Germinal center (tissue), 1 donor: ENCODE results near the gene ANKRD6.

Source experiments
- DNase-seq: peaks from one replicate; pipeline ENCODE4 v3.0.0; 2012; ENCODE audit warnings: mixed read lengths, low spot score

The ANKRD6 gene

GRCh38 chr6:89564752-89565427, 131.9 kb downstream of the ANKRD6 start:
- no peak for DNase-seq

- no peak for DNase-seq
These were observed 133.3 kb downstream of the ANKRD6 start for GRCh38 chr6:89566008-89566800.

GRCh38 chr6:89566930-89567629, 134.1 kb downstream of the ANKRD6 start:
- no peak for DNase-seq

GRCh38 chr6:89567630-89568390, 134.9 kb downstream of the ANKRD6 start:
- no peak for DNase-seq

DNA sequence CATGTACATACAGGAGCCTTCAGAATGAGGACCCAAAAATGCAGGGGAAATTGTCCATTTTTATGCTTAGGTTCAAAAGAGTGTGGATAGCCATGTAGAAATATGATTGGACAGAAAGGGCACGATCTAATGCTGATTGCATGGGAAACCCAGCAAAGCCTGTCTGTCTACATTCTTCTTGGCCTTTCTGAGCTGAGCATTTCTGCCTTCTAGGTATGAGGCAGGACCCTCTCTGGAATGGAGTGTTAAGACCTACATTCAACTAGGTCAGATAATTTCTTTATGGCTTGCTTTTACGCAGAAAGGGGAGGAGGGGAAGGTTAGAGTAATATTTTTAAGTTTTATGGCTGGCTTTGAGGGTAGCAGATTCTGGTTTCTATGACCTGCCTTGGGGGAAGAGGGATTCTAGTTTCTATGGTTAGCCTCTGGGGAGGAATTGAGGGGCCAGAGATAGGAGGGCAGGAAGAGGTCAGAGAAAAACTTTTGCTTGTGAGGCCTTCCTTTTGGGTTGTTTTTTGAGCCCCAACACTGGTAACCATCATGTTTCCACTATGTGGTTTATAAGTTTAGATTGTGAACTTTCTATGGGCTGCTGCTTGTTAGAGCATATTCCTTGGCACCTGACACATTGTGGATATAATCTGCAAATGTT, 142.1 kb downstream of the ANKRD6 start:
- DNase-seq, result no peak

GRCh38 chr6:89575562-89575960, 142.6 kb downstream of the ANKRD6 start:
- no peak for DNase-seq

DNA sequence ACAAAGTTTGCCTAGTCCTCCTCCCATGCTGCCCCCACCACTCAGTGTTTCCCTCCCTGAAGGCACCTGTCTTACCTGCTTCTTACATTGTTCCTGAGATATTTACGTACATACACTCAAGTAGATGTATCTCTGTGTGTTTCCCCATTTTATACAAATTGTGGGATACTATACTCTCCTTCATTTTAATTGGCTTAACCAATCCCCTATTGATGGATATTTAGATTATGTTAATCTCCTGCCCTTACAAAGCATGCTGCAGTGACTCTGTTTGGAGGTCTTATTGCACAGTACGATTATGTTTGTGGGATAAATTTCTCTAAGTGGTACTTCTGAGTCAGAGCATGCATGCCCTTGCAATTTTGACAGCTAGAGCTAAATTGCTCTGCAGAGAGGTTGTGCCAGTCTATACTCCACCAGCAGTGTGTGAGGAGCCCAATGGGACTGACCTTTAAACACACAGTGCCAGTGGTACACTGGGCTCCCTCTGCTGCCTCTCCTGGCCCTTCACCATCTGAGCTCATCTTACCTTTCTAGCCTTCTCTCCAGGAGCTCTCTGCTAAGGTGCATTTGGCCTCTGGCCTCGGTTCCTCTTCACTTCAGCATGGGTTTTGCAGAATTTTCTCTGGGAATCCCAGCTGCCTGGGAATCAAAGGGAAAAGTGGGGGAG, 148.2 kb downstream of the ANKRD6 start:
- DNase-seq, result no peak

GRCh38 chr6:89581689-89582088, 148.7 kb downstream of the ANKRD6 start:
- no peak for DNase-seq

DNA sequence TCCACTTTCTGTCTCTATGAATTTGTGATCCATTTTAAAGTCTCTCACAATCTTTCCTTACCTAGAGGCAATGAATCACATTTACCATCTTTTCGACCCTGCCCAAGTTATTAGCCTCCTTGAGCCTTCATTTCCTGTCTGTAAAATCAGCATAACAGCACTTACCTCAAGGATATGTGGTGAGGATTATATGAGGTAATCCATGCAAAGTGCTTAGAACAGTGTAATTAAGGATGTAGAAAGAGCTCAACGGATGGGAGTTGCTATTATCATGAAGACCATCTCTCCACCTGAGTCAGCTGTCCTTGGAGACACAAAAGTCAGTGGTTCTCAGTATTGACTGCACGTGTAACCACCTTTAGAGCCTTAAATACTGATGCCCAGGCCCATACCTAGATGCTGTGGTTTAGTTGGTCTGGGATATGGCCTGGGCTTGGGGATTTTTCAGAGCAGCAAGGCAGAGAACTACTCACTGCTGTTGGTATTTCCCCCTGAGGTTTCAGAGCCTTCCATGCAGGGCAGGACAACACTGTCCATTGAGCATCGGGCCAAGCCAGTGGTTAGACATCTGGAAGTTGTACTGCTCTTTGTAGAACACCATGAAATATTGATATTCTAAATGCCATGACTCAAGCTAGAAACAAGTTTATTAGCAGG, 149.8 kb downstream of the ANKRD6 start:
- DNase-seq, result no peak

DNA sequence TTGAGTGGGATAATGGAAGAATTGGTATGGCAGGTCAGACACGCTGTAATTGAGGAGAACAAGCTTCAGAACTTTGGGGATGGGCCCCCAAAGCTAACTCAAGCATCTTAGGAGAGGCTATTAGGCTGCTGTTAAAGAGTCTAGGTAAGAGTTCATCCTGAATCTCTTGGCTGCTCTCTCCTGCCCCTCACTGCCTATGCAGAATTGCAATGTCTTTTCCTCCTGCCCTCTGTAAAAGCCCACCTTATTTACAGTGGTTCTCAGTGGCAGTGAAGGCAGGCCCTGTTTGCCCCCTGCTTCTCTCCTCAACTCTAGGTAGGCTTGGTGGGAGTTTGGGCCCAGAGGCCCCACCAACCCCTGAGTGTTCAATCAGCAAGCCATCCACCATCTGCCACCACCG, 150.6 kb downstream of the ANKRD6 start:
- no peak for DNase-seq

- no peak for DNase-seq
These were observed 151.6 kb downstream of the ANKRD6 start for GRCh38 chr6:89584539-89584938.

DNA sequence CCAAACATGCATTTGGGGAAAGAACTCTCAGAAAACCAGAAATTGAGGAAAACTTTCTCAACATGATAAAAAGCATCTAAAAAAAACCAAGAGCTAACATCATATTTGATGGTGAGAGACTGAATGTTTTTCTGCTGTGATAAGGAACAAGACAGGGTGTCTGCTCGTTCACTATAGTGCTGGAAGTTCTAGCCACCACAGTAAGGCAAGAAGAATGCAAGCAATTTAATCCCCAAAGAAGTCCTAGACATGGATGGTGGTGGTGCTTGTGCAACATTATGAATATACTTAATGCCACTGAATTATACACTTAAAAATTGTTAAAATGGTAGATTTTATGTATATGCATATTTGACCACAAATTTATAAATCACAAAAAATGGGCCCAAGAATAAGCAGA, 152.2 kb downstream of the ANKRD6 start:
- DNase-seq, result no peak

DNA sequence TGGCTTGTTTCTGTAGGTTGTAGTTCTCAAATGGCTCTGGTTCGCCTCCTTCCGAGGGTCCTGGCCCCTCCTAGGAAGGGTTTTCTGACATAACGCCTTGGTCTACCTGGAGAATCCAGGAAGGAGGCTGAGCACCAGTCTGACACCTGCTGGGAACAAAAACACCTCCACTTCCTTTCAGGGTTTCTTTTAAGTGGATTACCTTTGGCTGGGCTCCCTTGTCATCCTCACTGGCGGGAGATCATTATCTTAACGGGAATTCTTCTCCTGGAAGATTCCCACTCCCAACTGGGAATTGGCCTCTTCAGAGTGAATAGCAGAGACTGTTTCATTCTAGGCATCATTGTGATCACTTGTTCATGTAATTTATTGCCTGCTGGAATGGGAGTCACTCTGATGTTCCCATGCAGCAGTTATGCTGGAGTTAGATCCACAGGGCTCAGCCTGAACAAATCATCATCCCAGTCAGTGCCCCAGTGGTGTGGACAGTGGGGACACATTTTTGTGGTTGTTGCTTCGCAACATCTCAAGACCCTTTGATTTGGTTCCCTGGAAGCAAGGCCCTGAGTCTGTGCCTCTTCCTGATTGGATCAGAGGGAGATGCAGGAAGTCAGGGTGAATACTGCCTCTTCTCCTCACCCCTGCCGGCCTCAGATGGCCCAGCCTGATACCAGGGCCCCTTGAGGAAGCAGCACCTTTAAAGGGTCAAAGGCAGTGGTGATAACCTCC, 156.5 kb downstream of the ANKRD6 start:
- no peak for DNase-seq

DNA sequence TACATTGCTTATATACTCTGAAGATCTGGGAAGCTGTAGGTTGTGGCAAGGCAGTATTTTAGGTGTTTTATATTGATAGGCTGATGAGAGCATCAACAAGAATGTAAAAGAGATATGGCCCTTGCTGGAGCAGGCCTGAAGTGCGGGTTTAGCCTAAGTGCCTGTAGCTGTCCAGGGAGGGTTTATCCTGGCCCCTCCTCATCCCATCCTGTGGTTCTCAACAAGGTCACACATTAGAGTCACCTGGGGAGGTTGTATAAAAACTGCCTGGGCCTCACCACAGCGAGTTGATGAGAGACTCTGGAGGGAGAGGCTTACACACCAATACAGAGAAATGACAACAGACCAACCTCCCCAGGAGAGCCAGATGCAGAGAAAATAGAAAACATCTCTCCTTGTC, 157.2 kb downstream of the ANKRD6 start:
- no peak for DNase-seq

GRCh38 chr6:89591745-89592144, 158.8 kb downstream of the ANKRD6 start:
- no peak for DNase-seq

- peak; percentile 38 for DNase-seq
These were observed 163.1 kb downstream of the ANKRD6 start for GRCh38 chr6:89596056-89596455.

GRCh38 chr6:89596484-89596883, 163.5 kb downstream of the ANKRD6 start:
- no peak for DNase-seq

DNA sequence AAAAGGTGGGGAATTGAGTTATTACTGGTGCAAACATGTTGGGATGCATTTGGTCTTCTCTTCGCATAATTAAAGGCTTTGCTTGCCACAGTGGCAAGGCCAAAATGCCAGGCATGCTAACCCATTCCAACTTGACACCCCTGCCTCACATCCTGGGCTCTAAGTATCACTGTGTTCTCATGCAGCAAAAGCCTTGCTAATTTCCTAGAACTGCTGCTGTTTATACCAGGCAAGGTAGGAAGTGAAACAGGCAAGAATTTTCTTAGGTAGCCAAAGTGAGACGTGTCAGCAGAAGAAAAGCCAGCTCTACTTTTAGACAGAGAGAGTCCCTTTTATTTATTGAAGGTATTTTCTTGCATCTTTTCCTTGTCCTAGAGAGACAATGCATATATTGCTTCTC, 164.4 kb downstream of the ANKRD6 start:
- DNase-seq, result peak; percentile 16

DNA sequence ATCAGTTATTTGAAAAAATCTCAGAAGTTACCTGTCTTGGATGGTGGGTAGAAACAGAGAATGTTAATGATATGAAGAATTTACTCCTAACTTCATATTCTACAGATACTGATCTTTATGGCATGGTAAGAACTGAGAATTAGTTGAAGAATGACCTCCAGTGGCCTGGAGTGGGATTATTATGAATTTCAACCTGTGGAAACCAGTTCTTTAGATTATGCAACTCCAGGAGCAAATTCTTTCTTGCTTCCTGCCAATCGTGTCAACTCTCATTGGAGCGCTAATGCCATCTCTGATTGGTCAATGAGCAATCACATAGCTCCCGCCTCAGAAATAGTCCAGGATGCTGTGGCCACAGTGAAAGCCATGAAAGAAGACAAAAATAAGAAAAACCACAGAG, 165.0 kb downstream of the ANKRD6 start:
- DNase-seq, result no peak

- DNase-seq, result no peak
These were observed 166.8 kb downstream of the ANKRD6 start for GRCh38 chr6:89599727-89600126.
